GM19324 (cell line): ENCODE results near the gene MRPL51.
A peak's percentile ranks its signal among the peaks of the same experiment; 100 is the strongest.
"Not testable (repeated sequence)": the region's sequence is repeated elsewhere in the genome, so short reads cannot be mapped to it uniquely, and the experiment has no call there.

ENCODE experiments used
- ATAC-seq: cut with Tn5 transposase; IDR thresholded peaks from one replicate; pipeline ENCODE4 v1.9.1; 2021; ENCODE audit warnings: mild to moderate bottlenecking, moderate library complexity; ENCODE audit not compliant: unreplicated experiment, low FRiP score

MRPL51 gene

GRCh38 chr12:6532051-6532926, 39.2 kb upstream of the MRPL51 start:
- ATAC-seq = no peak

- no peak for ATAC-seq
Observed at GRCh38 chr12:6530576-6531260, 37.7 kb upstream of the MRPL51 start.

GRCh38 chr12:6529291-6529737, 36.3 kb upstream of the MRPL51 start:
- no peak for ATAC-seq

GRCh38 chr12:6528539-6529235, 35.6 kb upstream of the MRPL51 start:
- no peak for ATAC-seq

GRCh38 chr12:6527711-6528110, 34.6 kb upstream of the MRPL51 start:
- ATAC-seq = no peak

GRCh38 chr12:6526766-6527525, 33.9 kb upstream of the MRPL51 start:
- ATAC-seq = no peak

- ATAC-seq = no peak
Observed at GRCh38 chr12:6526201-6526600, 33.1 kb upstream of the MRPL51 start.

GRCh38 chr12:6524648-6525047, 31.6 kb upstream of the MRPL51 start:
- ATAC-seq = no peak

- ATAC-seq = no peak
Observed at GRCh38 chr12:6523708-6524107, 30.6 kb upstream of the MRPL51 start.

GRCh38 chr12:6522193-6522592, 29.1 kb upstream of the MRPL51 start:
- no peak for ATAC-seq

- ATAC-seq = no peak
Observed at GRCh38 chr12:6520186-6520585, 27.1 kb upstream of the MRPL51 start.

GRCh38 chr12:6508087-6508486, 15.0 kb upstream of the MRPL51 start:
- ATAC-seq = no peak

- ATAC-seq = no peak
Observed at GRCh38 chr12:6507102-6507998, 14.3 kb upstream of the MRPL51 start.

GRCh38 chr12:6500466-6500865, 7.4 kb upstream of the MRPL51 start:
- ATAC-seq = no peak

- ATAC-seq = not testable (repeated sequence)
Observed at GRCh38 chr12:6497291-6497690, 4.2 kb upstream of the MRPL51 start.

- no peak for ATAC-seq
Observed at GRCh38 chr12:6494968-6495367, 1.9 kb upstream of the MRPL51 start.

GRCh38 chr12:6494258-6494743, 1.2 kb upstream of the MRPL51 start:
- no peak for ATAC-seq

GRCh38 chr12:6493497-6494257, 615 bp upstream of the MRPL51 start, which contains the start of gene NCAPD2:
Gene NCAPD2, plus strand, starts transcription at chr12:6494102. Its CDS starts 997 bp downstream, at chr12:6495099.
- peak; percentile 94 for ATAC-seq
